ENCODE results near the gene PIGH.

Gene PIGH

DNA sequence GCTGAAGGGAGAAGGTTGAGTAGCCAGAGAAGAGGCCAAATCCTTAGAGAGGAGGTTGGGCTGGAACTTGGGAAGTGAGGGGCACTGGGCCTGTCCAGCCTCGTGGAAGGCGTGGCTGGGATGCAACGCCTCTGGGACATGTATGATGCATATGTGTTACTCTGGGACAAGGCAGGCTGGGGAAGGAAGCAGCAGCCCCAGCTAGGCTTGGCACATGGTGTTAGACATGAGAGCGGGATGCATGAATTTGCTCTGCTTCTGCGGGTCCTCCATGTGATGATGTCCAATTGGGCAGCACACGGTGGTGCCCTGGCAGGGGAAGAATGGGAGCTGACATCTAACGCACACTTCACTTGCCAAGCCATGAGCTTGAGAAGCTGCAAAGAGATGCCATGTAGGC is 45.7 kb downstream of the PIGH start:
- H3K27ac ChIP-seq = no peak overlapping the region
- no peaks in the 10 kb centered on the region for H3K36me3 ChIP-seq (ENCODE audit: insufficient read depth)
- no peaks in the 10 kb centered on the region for H3K79me2 ChIP-seq (ENCODE audit: insufficient read depth, low read depth)
- no peaks in the 10 kb centered on the region for H3K27me3 ChIP-seq (ENCODE audit: insufficient read depth, low read depth)
- H2AFZ ChIP-seq (ENCODE audit: low read depth) = no peak overlapping the region
- no peaks in the 10 kb centered on the region for H4K20me1 ChIP-seq (ENCODE audit: insufficient read depth)
- no peak overlapping the region for H3K4me3 ChIP-seq (IDR thresholded peaks at IDR 0.05; ENCODE audit: insufficient read depth, low read depth, low read length)
- no peak overlapping the region for H3K9ac ChIP-seq
- no peak overlapping the region for H3K4me2 ChIP-seq
- H3K4me1 ChIP-seq (ENCODE audit: low read depth, poor library complexity, severe bottlenecking) = no peaks in the 10 kb centered on the region
- TF ChIP-seq, protein P1, sequence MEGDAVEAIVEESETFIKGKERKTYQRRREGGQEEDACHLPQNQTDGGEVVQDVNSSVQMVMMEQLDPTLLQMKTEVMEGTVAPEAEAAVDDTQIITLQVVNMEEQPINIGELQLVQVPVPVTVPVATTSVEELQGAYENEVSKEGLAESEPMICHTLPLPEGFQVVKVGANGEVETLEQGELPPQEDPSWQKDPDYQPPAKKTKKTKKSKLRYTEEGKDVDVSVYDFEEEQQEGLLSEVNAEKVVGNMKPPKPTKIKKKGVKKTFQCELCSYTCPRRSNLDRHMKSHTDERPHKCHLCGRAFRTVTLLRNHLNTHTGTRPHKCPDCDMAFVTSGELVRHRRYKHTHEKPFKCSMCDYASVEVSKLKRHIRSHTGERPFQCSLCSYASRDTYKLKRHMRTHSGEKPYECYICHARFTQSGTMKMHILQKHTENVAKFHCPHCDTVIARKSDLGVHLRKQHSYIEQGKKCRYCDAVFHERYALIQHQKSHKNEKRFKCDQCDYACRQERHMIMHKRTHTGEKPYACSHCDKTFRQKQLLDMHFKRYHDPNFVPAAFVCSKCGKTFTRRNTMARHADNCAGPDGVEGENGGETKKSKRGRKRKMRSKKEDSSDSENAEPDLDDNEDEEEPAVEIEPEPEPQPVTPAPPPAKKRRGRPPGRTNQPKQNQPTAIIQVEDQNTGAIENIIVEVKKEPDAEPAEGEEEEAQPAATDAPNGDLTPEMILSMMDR (conservative IDR thresholded peaks at IDR 0.05; ENCODE audit: low read depth, low read length) = no peak

DNA sequence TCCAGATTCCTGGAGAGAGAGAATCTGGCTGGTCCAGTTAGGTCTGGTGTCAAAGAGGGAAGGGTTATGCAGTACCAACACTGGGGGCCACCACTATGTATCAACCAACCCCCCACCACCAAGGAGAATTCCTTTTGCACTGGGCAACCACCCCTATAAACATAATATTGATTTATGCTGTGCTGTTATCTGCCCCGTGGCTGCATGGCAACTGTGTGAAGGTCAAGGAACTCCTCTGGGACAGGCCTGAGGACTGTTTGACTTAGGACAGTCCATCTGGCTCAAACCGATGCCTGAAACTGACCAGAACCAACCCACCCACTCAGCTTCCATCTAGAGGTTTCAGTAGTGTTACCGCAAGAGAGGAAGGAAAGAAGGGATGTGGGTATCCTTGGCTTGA is 46.5 kb downstream of the PIGH start:
- Histone ChIP-seq H3K79me2 (ENCODE audit: insufficient read depth, low read depth) (no peaks in the 10 kb centered on the region), H3K4me1 (ENCODE audit: low read depth, poor library complexity, severe bottlenecking) (no peaks in the 10 kb centered on the region), H3K4me2 (no peak overlapping the region), H3K27me3 (ENCODE audit: insufficient read depth, low read depth) (no peaks in the 10 kb centered on the region), H3K4me3 (IDR thresholded peaks at IDR 0.05; ENCODE audit: insufficient read depth, low read depth, low read length) (no peak overlapping the region), H3K9ac (no peak overlapping the region), H3K36me3 (ENCODE audit: insufficient read depth) (no peaks in the 10 kb centered on the region), H3K27ac (no peak overlapping the region), H4K20me1 (ENCODE audit: insufficient read depth) (no peaks in the 10 kb centered on the region), H2AFZ (ENCODE audit: low read depth) (no peak overlapping the region)
- TF ChIP-seq, protein P1 (conservative IDR thresholded peaks at IDR 0.05; ENCODE audit: low read depth, low read length) = no peak

DNA sequence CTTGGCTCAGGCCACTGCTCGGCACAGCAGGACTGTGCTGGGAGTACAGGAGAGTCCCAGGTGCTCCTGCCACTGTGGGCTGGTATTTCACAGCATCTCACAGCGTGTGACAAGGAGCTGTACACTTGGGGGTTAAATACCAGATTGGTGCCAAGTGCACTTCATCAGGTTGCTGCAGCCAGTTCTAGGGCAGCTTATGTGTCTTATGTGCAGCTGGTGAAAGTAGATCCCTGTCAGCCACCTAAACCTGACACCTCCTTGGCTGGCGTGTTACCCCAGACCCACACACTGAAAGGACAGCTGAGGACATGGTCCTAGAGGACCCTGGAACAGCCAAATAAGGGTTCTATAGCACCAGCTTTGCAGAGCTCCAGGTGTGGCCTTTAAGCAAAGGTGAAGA is 48.1 kb downstream of the PIGH start:
- Histone ChIP-seq H3K9ac (no peak overlapping the region), H3K27me3 (ENCODE audit: insufficient read depth, low read depth) (no peaks in the 10 kb centered on the region), H3K79me2 (ENCODE audit: insufficient read depth, low read depth) (no peaks in the 10 kb centered on the region), H3K27ac (no peak overlapping the region), H3K4me3 (IDR thresholded peaks at IDR 0.05; ENCODE audit: insufficient read depth, low read depth, low read length) (no peak overlapping the region), H3K36me3 (ENCODE audit: insufficient read depth) (no peaks in the 10 kb centered on the region), H3K4me1 (ENCODE audit: low read depth, poor library complexity, severe bottlenecking) (no peaks in the 10 kb centered on the region), H3K4me2 (no peak overlapping the region), H4K20me1 (ENCODE audit: insufficient read depth) (no peaks in the 10 kb centered on the region), H2AFZ (ENCODE audit: low read depth) (no peak overlapping the region)
- TF ChIP-seq, protein P1 (conservative IDR thresholded peaks at IDR 0.05; ENCODE audit: low read depth, low read length) = no peak

DNA sequence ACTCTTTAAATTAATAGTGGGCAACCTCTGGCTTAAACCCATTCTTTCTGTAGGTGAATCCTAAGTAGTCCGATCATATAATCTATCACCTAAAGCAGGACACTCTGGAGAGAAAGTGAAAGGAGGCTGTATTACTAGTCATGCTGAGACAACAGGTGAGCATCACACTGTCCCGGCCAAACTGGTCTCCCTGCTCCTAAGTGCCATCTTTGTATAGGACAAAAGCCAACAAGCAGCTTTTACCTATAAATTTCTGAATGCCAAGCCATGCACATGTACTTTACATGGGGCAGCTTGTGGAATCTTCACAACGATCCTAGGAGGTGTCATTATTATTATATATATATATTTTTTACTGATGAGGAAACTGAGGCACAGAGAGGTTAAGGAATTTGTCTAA is 48.9 kb downstream of the PIGH start:
- Histone ChIP-seq H3K4me1 (ENCODE audit: low read depth, poor library complexity, severe bottlenecking) (no peaks in the 10 kb centered on the region), H3K9ac (no peak overlapping the region), H2AFZ (ENCODE audit: low read depth) (no peak overlapping the region), H3K79me2 (ENCODE audit: insufficient read depth, low read depth) (no peaks in the 10 kb centered on the region), H4K20me1 (ENCODE audit: insufficient read depth) (no peaks in the 10 kb centered on the region), H3K27ac (no peak overlapping the region), H3K36me3 (ENCODE audit: insufficient read depth) (no peaks in the 10 kb centered on the region), H3K4me3 (IDR thresholded peaks at IDR 0.05; ENCODE audit: insufficient read depth, low read depth, low read length) (no peak overlapping the region), H3K27me3 (ENCODE audit: insufficient read depth, low read depth) (no peaks in the 10 kb centered on the region), H3K4me2 (no peak overlapping the region)
- TF ChIP-seq, protein P1 (conservative IDR thresholded peaks at IDR 0.05; ENCODE audit: low read depth, low read length) = no peak

DNA sequence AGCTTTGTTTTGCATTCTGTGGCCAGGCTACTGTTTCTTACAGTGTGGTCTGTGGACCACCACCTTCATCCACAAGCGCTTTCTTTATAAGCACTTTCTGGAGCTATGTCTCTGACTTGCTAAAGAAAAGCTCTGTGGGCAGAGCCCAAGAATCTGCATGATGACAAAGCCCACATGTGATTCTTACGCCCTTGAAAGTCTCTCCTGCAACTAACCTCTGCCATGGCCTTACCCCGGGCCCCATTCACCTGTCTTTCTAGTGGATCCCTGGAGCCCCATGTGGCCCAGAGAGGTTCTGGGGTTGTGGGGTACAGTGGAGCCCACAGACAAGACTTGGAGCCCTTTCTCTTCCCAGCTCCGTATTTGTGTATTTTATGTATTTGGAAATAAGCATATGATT is 50.3 kb downstream of the PIGH start:
- no peaks in the 10 kb centered on the region for H3K79me2 ChIP-seq (ENCODE audit: insufficient read depth, low read depth)
- H2AFZ ChIP-seq (ENCODE audit: low read depth) = no peak overlapping the region
- H3K4me2 ChIP-seq = no peak overlapping the region
- TF ChIP-seq, protein P1 (conservative IDR thresholded peaks at IDR 0.05; ENCODE audit: low read depth, low read length) = no peak
- no peaks in the 10 kb centered on the region for H3K36me3 ChIP-seq (ENCODE audit: insufficient read depth)
- H3K27me3 ChIP-seq (ENCODE audit: insufficient read depth, low read depth) = no peaks in the 10 kb centered on the region
- no peaks in the 10 kb centered on the region for H4K20me1 ChIP-seq (ENCODE audit: insufficient read depth)
- H3K27ac ChIP-seq = no peak overlapping the region
- H3K4me1 ChIP-seq (ENCODE audit: low read depth, poor library complexity, severe bottlenecking) = no peaks in the 10 kb centered on the region
- no peak overlapping the region for H3K4me3 ChIP-seq (IDR thresholded peaks at IDR 0.05; ENCODE audit: insufficient read depth, low read depth, low read length)
- H3K9ac ChIP-seq = no peak overlapping the region

Data from KMS-11 (cell line).